SK-N-SH (cell line): Measurements from ENCODE around the gene KRT20.

ENCODE experiments used
- POLR2AphosphoS5 ChIP-seq: IDR thresholded peaks from 2 replicates; pipeline ENCODE4 v1.6.1; 2012; ENCODE audit warnings: low read depth, low read length
- RAD21 ChIP-seq: IDR thresholded peaks from 2 replicates; pipeline ENCODE4 v1.6.1; 2012; ENCODE audit warnings: mild to moderate bottlenecking, low read length
- RXRA ChIP-seq: IDR thresholded peaks from 2 replicates; pipeline ENCODE4 v1.4.0; 2012; ENCODE audit warnings: low read depth, mild to moderate bottlenecking, borderline replicate concordance
- YY1 ChIP-seq: IDR thresholded peaks from 2 replicates; pipeline ENCODE4 v1.4.0; 2012; ENCODE audit warnings: low read depth, mild to moderate bottlenecking
- TF ChIP-seq, protein P1 (sequence below): fragments of 200-600 bp; sonication (generic); IDR thresholded peaks from 2 replicates; pipeline ENCODE4 v1.6.1; 2017; ENCODE audit warnings: antibody characterized with exemption, mild to moderate bottlenecking, moderate library complexity
- TF ChIP-seq, protein P2 (sequence below): IDR thresholded peaks from 2 replicates; pipeline ENCODE4 v1.4.0; 2012; ENCODE audit warnings: low read depth, borderline replicate concordance

DNA sequence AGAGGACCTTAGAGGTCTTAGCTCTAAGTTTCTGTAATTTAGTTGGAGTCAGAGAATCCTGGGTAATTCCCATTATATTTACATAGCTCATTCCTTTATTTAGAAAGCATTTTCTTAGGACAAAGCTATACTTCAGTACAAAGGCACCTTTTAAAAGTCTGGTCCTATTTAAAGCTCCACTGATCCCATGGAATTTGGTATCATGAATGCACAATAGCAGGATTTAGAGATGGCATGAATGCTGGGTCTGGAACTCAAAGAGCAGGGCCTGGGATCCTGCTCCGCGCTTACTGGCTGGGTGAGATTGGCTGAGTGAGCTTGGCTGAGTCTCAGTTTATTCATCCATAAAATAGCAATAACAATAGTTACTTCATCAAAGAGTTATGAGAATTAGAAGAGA, 47.6 kb upstream of the KRT20 start:
- TF ChIP-seq, protein P1, sequence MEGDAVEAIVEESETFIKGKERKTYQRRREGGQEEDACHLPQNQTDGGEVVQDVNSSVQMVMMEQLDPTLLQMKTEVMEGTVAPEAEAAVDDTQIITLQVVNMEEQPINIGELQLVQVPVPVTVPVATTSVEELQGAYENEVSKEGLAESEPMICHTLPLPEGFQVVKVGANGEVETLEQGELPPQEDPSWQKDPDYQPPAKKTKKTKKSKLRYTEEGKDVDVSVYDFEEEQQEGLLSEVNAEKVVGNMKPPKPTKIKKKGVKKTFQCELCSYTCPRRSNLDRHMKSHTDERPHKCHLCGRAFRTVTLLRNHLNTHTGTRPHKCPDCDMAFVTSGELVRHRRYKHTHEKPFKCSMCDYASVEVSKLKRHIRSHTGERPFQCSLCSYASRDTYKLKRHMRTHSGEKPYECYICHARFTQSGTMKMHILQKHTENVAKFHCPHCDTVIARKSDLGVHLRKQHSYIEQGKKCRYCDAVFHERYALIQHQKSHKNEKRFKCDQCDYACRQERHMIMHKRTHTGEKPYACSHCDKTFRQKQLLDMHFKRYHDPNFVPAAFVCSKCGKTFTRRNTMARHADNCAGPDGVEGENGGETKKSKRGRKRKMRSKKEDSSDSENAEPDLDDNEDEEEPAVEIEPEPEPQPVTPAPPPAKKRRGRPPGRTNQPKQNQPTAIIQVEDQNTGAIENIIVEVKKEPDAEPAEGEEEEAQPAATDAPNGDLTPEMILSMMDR = no peak
- TF ChIP-seq RAD21 (no peak), YY1 (no peak), RXRA (no peak), POLR2AphosphoS5 (no peak)
- TF ChIP-seq, protein P2, sequence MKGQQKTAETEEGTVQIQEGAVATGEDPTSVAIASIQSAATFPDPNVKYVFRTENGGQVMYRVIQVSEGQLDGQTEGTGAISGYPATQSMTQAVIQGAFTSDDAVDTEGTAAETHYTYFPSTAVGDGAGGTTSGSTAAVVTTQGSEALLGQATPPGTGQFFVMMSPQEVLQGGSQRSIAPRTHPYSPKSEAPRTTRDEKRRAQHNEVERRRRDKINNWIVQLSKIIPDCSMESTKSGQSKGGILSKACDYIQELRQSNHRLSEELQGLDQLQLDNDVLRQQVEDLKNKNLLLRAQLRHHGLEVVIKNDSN = no peak
